ENCODE measurements around the gene ZFP92. TPM values are rescaled to one million over a fixed set of nuclear protein-coding genes. Genes with fewer than 3 reads are reported as not detected.

The ZFP92 gene
- total RNA-seq, 4 donors from 2014 or later: 0.98 to 3.6 (median 1.4) TPM

DNA sequence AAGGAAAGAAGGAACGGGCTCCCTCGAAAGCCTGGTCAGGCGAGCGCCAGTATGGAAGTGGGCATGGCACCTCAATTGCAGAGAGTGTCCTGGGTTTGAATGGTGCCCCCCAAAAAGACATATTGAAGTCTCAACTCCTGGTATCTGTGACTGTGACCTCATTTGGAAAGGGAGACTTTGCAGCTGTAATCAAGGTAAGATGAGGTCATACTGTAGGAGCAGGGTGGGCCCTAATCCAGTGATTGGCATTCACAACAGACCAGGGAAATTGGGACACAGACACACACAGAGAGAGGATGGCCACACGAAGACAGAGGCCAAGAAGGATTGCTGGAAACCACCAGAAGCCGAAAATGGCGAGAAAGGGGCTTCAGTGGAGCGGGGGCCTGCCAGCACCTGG, 6.4 kb downstream of the ZFP92 start:
- TF ChIP-seq, protein P1, sequence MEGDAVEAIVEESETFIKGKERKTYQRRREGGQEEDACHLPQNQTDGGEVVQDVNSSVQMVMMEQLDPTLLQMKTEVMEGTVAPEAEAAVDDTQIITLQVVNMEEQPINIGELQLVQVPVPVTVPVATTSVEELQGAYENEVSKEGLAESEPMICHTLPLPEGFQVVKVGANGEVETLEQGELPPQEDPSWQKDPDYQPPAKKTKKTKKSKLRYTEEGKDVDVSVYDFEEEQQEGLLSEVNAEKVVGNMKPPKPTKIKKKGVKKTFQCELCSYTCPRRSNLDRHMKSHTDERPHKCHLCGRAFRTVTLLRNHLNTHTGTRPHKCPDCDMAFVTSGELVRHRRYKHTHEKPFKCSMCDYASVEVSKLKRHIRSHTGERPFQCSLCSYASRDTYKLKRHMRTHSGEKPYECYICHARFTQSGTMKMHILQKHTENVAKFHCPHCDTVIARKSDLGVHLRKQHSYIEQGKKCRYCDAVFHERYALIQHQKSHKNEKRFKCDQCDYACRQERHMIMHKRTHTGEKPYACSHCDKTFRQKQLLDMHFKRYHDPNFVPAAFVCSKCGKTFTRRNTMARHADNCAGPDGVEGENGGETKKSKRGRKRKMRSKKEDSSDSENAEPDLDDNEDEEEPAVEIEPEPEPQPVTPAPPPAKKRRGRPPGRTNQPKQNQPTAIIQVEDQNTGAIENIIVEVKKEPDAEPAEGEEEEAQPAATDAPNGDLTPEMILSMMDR (IDR thresholded peaks at IDR 0.05; ENCODE audit: low read depth): no peak

- TF ChIP-seq, protein P1 (IDR thresholded peaks at IDR 0.05; ENCODE audit: low read depth): no peak
These were observed 9.8 kb downstream of the ZFP92 start for GRCh38 chrX:153420851-153421599.

DNA sequence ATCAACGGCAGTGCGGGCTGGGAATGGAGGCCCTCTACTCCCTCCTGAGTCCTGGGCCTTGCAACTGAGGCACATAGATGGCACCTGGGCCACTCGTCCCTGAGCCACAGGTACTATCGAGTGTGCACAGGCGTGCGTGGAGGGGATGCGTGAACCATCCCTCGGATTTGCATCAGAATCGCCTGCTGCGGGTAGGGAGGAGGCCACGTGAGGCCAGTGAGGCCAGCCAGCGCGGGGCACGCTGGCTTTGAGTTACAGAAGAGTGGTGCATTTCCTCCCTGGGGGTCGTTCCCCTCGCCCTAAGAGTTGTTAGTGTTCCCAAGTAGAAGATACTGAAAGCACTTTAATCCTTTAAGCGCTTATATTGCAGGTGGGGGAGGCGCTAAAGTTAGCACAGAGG, 10.6 kb downstream of the ZFP92 start:
- TF ChIP-seq, protein P1 (IDR thresholded peaks at IDR 0.05; ENCODE audit: low read depth): no peak

DNA sequence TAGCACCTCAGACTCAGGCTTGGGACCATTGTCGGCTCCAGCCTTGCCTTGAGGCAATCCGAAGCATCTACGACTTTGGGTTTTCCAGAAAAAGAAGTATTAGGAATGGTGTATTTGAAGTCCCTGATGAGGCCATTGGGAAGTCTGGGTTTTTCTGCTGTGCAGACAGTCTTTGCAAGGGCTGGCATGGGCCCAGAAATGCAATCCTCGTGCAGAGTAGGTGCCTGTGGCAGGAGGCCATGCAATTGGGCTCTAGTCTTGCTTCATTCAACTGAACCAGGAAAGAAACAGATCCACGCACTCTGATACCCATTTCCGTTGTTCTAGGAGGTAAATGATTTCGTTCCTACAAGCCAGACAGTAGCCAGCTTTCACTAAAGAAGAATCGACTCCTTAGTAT, 12.4 kb downstream of the ZFP92 start:
- TF ChIP-seq, protein P1 (IDR thresholded peaks at IDR 0.05; ENCODE audit: low read depth): no peak

- TF ChIP-seq, protein P1 (IDR thresholded peaks at IDR 0.05; ENCODE audit: low read depth): no peak
These were observed 14.9 kb downstream of the ZFP92 start for GRCh38 chrX:153426204-153426603.

- TF ChIP-seq, protein P1 (IDR thresholded peaks at IDR 0.05; ENCODE audit: low read depth): no peak
These were observed 19.5 kb downstream of the ZFP92 start for GRCh38 chrX:153430796-153431195.

DNA sequence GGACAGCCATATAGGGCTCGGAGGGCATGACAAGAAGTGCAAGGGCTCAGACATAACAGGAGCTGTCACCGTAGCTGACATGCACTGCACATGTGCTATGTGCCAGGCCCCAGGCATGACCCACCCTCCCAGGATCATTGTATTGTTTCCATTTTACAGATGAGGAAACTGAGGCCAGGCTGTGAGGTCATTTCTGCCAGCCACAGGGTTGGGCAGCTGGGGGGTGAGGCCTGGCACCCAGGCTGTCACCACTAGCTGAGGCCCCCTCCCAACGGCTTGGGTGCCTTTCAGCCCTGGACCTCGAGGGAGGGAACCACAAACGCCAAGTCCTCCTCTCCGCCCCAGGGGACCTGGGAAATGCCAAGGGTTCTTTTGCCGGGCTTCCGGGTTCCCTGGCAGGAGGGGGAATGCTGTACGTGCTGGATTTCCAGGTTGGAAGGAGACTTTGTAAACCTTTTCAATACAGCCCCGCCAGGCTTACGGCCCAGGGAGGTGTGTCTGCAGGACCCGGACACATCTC, 21.9 kb downstream of the ZFP92 start:
- TF ChIP-seq, protein P1 (IDR thresholded peaks at IDR 0.05; ENCODE audit: low read depth): no peak
